ENCODE results near the gene UBB. TPM values are rescaled to one million over a fixed set of nuclear protein-coding genes. Genes with fewer than 3 reads are reported as not detected.

UBB gene
- polyA plus RNA-seq, 1 donor from 2014 or later, result 2,318 TPM

DNA sequence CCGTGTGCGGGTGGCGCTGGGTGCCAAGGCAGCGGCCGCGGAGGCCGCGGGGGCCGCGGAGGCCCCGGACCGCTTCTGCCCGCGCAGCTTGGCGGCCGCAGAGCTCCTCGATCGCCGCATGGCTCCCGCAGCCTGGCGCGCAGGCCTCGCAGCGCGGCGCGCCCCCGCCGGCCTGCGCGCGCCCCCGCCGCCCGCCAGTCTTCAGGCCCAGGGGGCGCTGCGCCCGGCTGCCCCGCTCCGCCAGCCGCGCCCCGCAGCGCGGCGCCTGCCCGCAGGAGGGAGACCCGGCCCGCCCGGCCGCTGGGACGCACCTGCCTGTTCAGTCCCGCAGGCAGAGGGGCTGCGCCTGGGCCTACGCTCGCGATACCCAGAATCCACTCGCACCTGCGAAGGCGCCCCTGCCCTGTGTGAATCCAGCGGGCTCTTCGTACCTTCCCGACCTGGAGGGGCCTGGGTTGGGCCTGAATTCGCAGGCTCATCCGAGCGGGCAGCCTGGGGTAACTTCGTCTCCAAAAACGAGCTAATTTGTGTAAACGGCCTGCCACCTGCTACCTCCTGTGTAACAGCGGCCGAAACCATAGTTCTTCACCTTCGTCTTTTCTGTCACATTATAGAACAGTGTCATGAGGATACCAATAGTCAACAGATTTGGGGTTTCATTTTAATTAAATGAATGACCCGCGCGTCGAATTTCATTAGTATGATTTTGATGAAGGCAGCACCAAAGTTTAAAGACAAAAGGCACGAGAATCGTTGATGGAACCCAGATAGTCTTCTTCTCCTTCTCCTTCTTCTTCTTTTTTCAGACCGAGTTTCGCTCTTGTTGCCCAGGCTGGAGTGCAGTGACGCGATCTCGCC, 27.3 kb upstream of the UBB start, which contains the start of gene CENPV:
CENPV (minus strand) TSS at position 153 of the 858 bp plus-strand sequence; CDS start at position 120, 33 bp downstream.
- Histone ChIP-seq H3K4me3 (ENCODE audit: low read length) (peak within 1 kb of the TSS; percentile 73), H3K9me3 (ENCODE audit: low read length) (no peaks in the 10 kb centered on the region), H3K27me3 (ENCODE audit: insufficient read depth, low read depth, low read length) (no peaks in the 10 kb centered on the region), H3K9ac (ENCODE audit: low read length) (peak within 1 kb of the TSS; percentile 96), H3K27ac (ENCODE audit: low read length) (peak within 1 kb of the TSS; percentile 97), H4K20me1 (ENCODE audit: insufficient read depth) (no peaks in the 10 kb centered on the region), H3F3A (ENCODE audit: insufficient read depth, low read length, poor library complexity, severe bottlenecking) (peaks cover 5% of the 10 kb centered on the region), H3K4me2 (ENCODE audit: low read length) (peak within 1 kb of the TSS; percentile 64), H3K9me2 (ENCODE audit: insufficient read depth, low read length) (no peaks in the 10 kb centered on the region), H3K79me2 (replicated peaks; ENCODE audit: insufficient read depth, low read length) (peaks cover 35% of the 10 kb centered on the region), H2AFZ (ENCODE audit: low read depth, low read length) (peak within 1 kb of the TSS; percentile 92), H3K36me3 (ENCODE audit: insufficient read depth, low read length) (no peaks in the 10 kb centered on the region)
- TF ChIP-seq, protein P1, sequence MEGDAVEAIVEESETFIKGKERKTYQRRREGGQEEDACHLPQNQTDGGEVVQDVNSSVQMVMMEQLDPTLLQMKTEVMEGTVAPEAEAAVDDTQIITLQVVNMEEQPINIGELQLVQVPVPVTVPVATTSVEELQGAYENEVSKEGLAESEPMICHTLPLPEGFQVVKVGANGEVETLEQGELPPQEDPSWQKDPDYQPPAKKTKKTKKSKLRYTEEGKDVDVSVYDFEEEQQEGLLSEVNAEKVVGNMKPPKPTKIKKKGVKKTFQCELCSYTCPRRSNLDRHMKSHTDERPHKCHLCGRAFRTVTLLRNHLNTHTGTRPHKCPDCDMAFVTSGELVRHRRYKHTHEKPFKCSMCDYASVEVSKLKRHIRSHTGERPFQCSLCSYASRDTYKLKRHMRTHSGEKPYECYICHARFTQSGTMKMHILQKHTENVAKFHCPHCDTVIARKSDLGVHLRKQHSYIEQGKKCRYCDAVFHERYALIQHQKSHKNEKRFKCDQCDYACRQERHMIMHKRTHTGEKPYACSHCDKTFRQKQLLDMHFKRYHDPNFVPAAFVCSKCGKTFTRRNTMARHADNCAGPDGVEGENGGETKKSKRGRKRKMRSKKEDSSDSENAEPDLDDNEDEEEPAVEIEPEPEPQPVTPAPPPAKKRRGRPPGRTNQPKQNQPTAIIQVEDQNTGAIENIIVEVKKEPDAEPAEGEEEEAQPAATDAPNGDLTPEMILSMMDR (IDR thresholded peaks at IDR 0.05; ENCODE audit: poor library complexity, severe bottlenecking), result peak; percentile 57
- peak; percentile 12 for TF ChIP-seq RAD21 (conservative IDR thresholded peaks at IDR 0.05)
- TF ChIP-seq SMC3 (conservative IDR thresholded peaks at IDR 0.05; ENCODE audit: poor library complexity), result no peak
- TF ChIP-seq POLR2AphosphoS5 (IDR thresholded peaks at IDR 0.05), result peak; percentile 80
- TF ChIP-seq MXI1 (conservative IDR thresholded peaks at IDR 0.05; ENCODE audit: poor library complexity, severe bottlenecking), result no peak
- no peak for TF ChIP-seq EZH2 (IDR thresholded peaks at IDR 0.05; ENCODE audit: borderline replicate concordance, insufficient read depth, low read length, poor library complexity, severe bottlenecking)

DNA sequence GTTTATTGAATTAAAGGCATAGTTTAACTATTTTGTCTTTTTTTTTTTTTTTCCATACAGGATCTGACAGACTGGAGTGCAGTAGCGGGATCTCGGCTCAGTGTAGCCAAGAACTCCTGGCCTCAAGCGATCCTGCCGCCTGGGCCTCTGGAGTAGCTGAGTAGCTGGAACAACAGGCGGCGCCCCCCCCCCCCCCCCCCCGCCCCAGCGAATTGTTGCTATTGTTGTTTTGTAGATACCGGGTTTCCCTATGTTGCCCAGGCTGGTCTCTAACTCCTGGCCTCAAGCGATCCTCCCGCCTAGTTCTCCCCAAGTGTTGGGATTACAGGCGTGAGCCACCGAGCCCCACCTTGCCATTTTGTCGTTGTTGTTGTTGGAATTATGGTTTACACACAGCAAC, 26.3 kb upstream of the UBB start:
- Histone ChIP-seq H3K79me2 (replicated peaks; ENCODE audit: insufficient read depth, low read length) (peaks cover 26% of the 10 kb centered on the region), H3K4me3 (ENCODE audit: low read length) (no peak overlapping the region), H3K27ac (ENCODE audit: low read length) (no peak overlapping the region), H3K9me2 (ENCODE audit: insufficient read depth, low read length) (no peaks in the 10 kb centered on the region), H3K9ac (ENCODE audit: low read length) (no peak overlapping the region), H2AFZ (ENCODE audit: low read depth, low read length) (no peak overlapping the region), H4K20me1 (ENCODE audit: insufficient read depth) (no peaks in the 10 kb centered on the region), H3K4me2 (ENCODE audit: low read length) (no peak overlapping the region), H3K27me3 (ENCODE audit: insufficient read depth, low read depth, low read length) (no peaks in the 10 kb centered on the region), H3K36me3 (ENCODE audit: insufficient read depth, low read length) (no peaks in the 10 kb centered on the region), H3F3A (ENCODE audit: insufficient read depth, low read length, poor library complexity, severe bottlenecking) (peaks cover 5% of the 10 kb centered on the region), H3K9me3 (ENCODE audit: low read length) (no peaks in the 10 kb centered on the region)
- TF ChIP-seq SMC3 (conservative IDR thresholded peaks at IDR 0.05; ENCODE audit: poor library complexity) (no peak), POLR2AphosphoS5 (IDR thresholded peaks at IDR 0.05) (no peak), RAD21 (conservative IDR thresholded peaks at IDR 0.05) (no peak), TAF1 (IDR thresholded peaks at IDR 0.05; ENCODE audit: low read depth) (no peak), MXI1 (conservative IDR thresholded peaks at IDR 0.05; ENCODE audit: poor library complexity, severe bottlenecking) (no peak), EP300 (conservative IDR thresholded peaks at IDR 0.05; ENCODE audit: poor library complexity, severe bottlenecking) (no peak), EZH2 (IDR thresholded peaks at IDR 0.05; ENCODE audit: borderline replicate concordance, insufficient read depth, low read length, poor library complexity, severe bottlenecking) (no peak)
- TF ChIP-seq, protein P2, sequence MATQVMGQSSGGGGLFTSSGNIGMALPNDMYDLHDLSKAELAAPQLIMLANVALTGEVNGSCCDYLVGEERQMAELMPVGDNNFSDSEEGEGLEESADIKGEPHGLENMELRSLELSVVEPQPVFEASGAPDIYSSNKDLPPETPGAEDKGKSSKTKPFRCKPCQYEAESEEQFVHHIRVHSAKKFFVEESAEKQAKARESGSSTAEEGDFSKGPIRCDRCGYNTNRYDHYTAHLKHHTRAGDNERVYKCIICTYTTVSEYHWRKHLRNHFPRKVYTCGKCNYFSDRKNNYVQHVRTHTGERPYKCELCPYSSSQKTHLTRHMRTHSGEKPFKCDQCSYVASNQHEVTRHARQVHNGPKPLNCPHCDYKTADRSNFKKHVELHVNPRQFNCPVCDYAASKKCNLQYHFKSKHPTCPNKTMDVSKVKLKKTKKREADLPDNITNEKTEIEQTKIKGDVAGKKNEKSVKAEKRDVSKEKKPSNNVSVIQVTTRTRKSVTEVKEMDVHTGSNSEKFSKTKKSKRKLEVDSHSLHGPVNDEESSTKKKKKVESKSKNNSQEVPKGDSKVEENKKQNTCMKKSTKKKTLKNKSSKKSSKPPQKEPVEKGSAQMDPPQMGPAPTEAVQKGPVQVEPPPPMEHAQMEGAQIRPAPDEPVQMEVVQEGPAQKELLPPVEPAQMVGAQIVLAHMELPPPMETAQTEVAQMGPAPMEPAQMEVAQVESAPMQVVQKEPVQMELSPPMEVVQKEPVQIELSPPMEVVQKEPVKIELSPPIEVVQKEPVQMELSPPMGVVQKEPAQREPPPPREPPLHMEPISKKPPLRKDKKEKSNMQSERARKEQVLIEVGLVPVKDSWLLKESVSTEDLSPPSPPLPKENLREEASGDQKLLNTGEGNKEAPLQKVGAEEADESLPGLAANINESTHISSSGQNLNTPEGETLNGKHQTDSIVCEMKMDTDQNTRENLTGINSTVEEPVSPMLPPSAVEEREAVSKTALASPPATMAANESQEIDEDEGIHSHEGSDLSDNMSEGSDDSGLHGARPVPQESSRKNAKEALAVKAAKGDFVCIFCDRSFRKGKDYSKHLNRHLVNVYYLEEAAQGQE (IDR thresholded peaks at IDR 0.05; ENCODE audit: borderline replicate concordance), result no peak
- TF ChIP-seq, protein P1 (IDR thresholded peaks at IDR 0.05; ENCODE audit: poor library complexity, severe bottlenecking), result no peak
